GM11168 (cell line): Measurements from ENCODE around the gene FLVCR1.
"Not testable (repeated sequence)": the region's sequence is repeated elsewhere in the genome, so short reads cannot be mapped to it uniquely, and the experiment has no call there.

ENCODE experiments used
- in situ Hi-C: fragments of 300-500 bp; cut with MboI; formaldehyde crosslinking; loops from one replicate; pipeline ENCODE4 v1.12.0; 2022; ENCODE audit warnings: low sequenced_read_pairs; ENCODE audit not compliant: unreplicated experiment

FLVCR1 gene

DNA sequence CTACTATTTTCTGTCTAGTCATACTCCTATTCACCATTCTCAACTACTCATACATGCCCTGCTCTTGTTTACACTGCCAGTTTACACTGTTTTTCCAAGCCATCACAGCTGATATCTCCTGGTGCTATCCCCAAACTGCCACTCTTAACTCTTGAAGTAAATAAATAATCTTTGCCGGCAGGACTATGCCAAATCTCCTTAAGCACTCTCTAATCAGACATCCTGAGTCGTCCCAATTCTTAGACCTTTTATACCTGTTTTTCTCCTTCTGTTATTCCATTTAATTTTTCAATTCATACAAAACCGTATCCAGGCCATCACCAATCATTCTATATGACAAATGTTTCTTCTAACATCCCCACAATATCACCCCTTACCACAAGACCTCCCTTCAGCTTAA is 55.6 kb downstream of the FLVCR1 start:
- in situ Hi-C loops, result not testable (repeated sequence)

- in situ Hi-C loops, result not testable (repeated sequence)
Measured at GRCh38 chr1:212914110-212914509, 56.0 kb downstream of the FLVCR1 start.

DNA sequence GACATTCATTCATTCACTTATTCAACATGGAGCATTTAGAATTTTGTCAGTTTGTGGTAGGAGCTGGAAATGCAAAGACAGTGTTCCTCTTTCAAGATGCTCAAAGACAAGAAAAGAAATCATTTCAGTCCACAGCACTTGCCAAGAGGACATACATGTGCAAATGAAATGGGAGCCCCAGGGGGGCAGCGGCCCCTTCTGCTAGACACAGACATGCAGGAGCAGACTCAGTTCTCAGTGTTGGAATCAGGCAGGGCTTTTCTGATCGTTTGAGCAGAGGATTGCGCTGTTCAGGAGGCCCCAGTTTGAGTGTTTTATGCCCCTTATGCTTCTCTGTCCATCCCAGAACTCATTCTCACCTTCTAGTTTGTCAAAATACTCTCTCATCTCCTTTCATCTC is 56.7 kb downstream of the FLVCR1 start:
- in situ Hi-C loops, result no loop called here

DNA sequence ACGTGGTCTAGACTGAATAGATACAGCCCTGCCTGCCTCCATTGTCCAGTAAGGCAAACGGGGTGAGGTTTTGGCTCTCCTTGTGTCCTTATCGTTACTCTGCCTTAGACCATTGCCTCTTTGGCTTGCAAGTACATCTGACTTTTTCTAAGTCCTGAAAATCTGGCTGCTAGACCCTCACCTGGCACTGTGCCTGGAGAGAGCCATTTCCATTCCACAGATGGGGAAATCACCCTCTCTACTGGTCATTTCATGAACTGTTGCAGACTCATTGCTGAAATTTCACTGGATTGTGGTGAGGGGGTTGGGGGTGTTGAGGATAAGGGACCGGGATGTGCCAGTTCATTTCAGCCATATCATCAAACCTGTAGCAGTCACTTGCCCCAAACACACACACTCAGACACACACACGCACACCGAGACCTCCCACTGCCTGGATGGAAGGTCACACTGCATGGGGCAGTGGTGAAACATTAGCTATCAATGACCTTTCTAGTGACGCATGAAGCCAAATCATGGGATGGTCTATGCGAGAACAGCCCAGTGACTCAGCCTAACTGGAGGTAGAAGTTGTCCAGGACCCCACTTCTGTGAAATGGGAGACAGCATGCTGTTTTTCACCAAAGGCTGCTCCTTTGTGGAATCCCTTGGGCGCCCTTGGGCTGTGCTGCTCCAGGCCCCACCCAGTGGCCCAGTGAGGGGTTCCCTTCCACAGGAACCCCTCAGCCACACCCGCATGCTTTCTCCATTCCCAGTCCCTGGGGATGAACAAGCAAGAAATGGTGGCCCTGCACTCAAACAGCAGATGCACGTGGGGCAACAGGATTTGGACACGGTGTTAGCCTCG is 57.4 kb downstream of the FLVCR1 start:
- in situ Hi-C loops, result no loop called here

- in situ Hi-C loops, result no loop called here
Measured at GRCh38 chr1:212916481-212917133, 58.5 kb downstream of the FLVCR1 start.

DNA sequence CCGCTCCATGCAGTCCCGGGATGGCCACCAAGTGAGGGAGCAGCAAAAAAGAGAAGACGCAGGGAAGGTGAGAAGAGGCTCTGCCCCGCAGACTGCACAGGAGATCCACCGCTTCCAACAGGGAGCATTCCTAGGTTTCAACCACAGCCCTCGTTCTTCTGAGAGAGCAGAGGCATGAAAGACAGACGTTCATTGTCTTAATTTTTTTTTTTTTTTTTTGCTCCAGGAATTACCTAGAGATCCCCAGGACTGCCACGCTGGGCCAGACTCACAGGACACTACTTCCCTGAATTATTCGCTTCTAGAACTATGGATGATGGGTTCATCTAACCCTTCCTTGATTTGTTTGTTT is 59.0 kb downstream of the FLVCR1 start:
- in situ Hi-C loops, result no loop called here

DNA sequence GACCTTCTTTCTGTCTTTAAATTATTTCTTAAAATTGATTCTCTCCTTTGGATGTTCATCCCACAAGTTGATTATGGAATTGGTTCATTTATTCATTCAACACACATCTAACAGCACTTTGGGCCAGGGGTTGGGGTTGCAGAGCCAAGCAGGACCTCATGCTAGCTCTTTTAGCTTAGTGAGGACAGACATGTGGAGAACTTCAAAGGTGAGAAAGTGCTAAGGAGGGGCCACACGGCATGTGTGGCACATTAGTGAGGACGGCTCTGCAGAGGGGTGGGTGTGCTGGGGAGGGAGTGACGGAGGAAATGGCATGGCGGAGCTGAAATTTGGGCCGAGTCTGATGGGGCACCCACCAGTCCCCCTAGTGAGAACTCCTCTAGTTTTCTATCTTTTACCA is 59.8 kb downstream of the FLVCR1 start:
- in situ Hi-C loops, result no loop called here

GRCh38 chr1:212918824-212919223 is 60.7 kb downstream of the FLVCR1 start:
- in situ Hi-C loops, result no loop called here

GRCh38 chr1:212920246-212920645 is 62.2 kb downstream of the FLVCR1 start:
- in situ Hi-C loops, result no loop called here

DNA sequence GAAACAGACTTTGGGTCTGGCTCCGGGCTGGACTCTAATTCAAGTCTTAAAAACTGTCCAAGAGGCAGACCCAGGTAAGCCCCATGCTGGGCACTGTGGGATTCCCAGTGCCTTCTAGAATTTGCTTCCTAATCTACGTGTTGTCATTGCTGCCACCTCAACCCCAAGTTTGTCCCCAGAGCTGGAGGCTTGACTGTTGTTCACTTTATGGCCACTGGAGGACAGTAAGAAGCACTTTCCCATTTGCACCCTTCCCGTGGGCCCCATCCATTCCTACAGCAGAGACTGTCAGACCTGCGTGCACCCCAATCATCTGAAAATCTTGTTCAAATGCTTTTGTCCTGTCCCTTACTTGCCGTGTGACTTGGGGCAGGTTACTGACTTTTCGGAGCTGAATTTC is 62.8 kb downstream of the FLVCR1 start:
- in situ Hi-C loops, result no loop called here

- in situ Hi-C loops, result no loop called here
Measured at GRCh38 chr1:212922016-212922415, 63.9 kb downstream of the FLVCR1 start.

DNA sequence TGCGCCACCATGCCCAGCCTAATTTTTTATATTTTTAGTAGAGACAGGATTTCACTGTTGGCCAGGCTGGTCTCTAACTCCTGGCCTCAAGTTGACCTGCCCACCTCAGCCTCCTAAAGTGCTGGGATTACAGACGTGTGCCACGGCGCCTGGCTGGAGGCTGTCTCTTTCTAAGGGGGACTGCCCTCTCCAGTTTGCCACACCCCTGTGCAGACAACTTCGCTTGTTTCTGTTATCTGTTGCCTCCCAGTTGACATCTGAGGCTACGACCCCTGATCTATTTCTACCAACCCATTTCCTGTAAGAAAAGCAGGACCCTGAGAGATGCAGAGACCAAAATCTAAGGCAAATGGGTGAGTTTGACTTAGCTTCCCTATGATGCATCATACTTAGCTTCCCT is 68.3 kb downstream of the FLVCR1 start:
- in situ Hi-C loops, result no loop called here

DNA sequence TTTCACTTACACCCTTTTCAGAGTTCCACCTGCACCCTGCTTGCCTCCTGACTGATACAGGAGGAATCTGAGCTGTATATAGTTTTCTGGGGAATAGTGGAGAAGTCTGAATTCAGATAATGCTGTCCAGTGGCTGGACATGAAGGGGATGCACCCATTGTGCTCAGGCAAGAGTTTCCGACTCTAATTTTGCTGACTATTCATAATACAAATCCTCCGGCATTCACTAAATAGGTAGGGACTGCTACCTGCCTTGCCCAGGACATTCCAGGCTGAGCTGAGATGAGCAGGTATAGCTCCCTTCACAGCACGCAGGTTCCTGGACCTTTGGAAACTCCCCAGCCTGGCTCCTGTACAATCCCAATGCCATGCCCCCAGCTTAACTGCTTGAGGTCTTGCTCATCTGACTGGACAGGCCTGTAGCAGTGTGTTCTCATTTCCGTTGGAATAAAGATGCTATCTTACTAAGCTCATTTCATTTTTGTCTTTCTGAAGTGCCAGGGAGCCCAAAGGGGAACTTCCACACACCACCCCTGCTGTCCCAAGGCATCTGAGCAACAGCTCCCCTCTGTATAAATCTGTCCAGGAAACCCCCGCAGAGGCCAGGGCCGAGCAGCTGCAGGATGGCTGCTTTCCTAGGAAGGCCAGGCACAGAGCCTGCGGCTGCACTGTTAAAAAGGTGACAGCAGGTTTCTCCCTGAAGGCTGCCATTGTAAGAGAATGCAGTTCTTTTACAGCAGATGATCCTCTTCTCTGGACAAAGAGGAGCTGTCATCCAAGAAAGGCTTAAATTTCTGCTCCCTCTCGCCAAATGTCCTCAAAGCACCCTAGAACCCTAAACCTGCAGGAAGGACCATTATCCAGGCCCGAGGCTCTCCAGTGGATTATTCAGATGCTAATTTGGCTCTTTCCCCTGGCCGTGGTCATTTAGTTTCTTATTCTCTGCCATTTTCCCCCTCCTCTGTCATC is 70.5 kb downstream of the FLVCR1 start:
- in situ Hi-C loops, result no loop called here

- in situ Hi-C loops, result no loop called here
Measured at GRCh38 chr1:212930986-212931678, 73.1 kb downstream of the FLVCR1 start.

DNA sequence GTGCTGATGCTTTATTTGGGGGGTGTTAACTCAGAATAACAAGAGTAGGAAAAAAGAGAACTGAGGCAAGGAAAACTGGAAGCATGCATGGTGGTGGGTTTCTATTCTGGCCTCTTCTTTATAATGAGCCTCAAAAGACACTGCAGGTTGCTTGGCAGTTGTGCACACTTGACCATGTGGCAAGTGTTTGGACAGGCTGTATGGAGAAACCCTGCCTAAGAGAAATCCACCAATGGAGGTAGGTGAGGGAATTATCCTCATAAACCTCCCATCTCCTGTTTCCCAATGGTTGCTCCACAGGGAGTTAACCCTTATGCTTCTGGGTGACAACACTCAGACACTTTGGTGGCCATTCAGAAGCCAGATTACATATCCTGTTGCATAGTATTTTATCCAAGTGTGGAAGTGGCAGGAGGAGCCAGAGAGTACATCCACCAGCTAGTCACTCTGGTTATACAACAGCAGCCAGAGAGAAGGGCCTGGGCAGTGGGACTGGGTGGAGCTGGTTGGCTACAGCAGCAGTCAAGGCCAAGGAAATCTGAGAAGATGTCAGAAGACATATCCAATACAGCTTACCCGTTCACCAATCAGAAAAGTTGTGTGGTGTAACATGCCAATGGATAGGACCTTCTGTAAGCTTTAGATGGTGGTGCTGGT is 75.9 kb downstream of the FLVCR1 start:
- in situ Hi-C loops, result no loop called here

DNA sequence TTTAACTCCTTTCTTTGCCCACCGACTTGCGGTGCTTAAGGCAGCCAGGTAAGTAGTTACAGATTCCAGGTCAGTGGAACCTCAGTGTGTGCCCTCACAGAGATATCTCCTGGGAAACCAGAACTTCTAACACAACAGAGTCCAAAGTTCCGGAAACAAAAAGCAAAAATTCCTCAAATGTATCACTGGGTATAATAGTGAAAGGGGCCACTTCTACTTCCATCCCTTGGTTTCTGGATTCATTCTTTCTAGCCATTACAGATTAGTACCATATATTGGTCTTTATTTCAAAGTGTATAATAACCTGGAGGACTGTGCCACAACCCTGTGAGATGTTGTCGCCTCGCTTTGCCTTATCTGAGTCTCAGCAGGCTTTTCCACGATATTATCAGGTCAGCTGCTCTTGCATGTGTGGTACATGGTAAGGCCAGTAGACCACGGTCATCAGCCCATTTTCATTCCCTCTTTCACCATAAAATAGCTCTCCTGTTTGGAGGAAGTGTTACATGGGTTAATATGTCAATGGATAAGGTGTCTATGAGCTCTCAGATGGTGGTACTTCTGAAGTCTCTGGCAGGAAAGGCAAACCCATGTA is 77.4 kb downstream of the FLVCR1 start:
- in situ Hi-C loops, result no loop called here

GRCh38 chr1:212937034-212937433 is 79.0 kb downstream of the FLVCR1 start:
- in situ Hi-C loops, result no loop called here

- in situ Hi-C loops, result no loop called here
Measured at GRCh38 chr1:212938846-212939245, 80.8 kb downstream of the FLVCR1 start.

DNA sequence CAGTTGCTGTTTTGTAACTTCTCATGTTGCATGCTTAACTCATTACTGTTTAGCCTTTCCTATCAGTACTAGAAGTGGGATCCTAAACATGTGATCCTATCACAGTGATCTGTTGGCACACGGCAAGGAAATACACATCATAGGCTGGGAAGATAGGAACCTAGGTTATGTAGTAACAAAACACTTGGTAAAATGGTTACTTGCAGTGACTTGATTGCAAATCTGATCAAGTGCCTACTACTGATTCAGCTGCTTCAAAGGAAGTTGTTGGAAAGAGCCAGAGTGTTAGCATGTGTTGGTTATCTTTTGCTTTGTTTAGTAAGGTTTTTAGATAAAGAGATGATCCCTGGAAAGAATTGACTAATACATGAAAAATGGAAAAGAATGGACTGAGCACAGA is 83.4 kb downstream of the FLVCR1 start:
- in situ Hi-C loops, result no loop called here
